Measurements from ENCODE around the gene FAM120AOS.

- TF ChIP-seq CTCF (conservative IDR thresholded peaks at IDR 0.05), result no peak
- TF ChIP-seq ZFX (IDR thresholded peaks at IDR 0.05), result no peak
These were observed 15.5 kb upstream of the FAM120AOS start for GRCh38 chr9:93468763-93469456.

Measured in C4-2B (cell line).